Amniotic stem cell (primary cell): Measurements from ENCODE around the gene CENPV.
A peak's percentile ranks its signal among the peaks of the same experiment; 100 is the strongest.
"Not testable (repeated sequence)": the region's sequence is repeated elsewhere in the genome, so short reads cannot be mapped to it uniquely, and the experiment has no call there.

ENCODE experiments used
- DNase-seq: peaks from one replicate; lab custom pipeline; 2025; lab: John Stamatoyannopoulos, UW

CENPV gene

DNA sequence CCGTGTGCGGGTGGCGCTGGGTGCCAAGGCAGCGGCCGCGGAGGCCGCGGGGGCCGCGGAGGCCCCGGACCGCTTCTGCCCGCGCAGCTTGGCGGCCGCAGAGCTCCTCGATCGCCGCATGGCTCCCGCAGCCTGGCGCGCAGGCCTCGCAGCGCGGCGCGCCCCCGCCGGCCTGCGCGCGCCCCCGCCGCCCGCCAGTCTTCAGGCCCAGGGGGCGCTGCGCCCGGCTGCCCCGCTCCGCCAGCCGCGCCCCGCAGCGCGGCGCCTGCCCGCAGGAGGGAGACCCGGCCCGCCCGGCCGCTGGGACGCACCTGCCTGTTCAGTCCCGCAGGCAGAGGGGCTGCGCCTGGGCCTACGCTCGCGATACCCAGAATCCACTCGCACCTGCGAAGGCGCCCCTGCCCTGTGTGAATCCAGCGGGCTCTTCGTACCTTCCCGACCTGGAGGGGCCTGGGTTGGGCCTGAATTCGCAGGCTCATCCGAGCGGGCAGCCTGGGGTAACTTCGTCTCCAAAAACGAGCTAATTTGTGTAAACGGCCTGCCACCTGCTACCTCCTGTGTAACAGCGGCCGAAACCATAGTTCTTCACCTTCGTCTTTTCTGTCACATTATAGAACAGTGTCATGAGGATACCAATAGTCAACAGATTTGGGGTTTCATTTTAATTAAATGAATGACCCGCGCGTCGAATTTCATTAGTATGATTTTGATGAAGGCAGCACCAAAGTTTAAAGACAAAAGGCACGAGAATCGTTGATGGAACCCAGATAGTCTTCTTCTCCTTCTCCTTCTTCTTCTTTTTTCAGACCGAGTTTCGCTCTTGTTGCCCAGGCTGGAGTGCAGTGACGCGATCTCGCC, at the start of gene CENPV:
Gene CENPV, minus strand, starts transcription at position 153 of the 858 bp plus-strand sequence. Its CDS starts 33 bp downstream, at position 120.
- DNase-seq, result no peak

DNA sequence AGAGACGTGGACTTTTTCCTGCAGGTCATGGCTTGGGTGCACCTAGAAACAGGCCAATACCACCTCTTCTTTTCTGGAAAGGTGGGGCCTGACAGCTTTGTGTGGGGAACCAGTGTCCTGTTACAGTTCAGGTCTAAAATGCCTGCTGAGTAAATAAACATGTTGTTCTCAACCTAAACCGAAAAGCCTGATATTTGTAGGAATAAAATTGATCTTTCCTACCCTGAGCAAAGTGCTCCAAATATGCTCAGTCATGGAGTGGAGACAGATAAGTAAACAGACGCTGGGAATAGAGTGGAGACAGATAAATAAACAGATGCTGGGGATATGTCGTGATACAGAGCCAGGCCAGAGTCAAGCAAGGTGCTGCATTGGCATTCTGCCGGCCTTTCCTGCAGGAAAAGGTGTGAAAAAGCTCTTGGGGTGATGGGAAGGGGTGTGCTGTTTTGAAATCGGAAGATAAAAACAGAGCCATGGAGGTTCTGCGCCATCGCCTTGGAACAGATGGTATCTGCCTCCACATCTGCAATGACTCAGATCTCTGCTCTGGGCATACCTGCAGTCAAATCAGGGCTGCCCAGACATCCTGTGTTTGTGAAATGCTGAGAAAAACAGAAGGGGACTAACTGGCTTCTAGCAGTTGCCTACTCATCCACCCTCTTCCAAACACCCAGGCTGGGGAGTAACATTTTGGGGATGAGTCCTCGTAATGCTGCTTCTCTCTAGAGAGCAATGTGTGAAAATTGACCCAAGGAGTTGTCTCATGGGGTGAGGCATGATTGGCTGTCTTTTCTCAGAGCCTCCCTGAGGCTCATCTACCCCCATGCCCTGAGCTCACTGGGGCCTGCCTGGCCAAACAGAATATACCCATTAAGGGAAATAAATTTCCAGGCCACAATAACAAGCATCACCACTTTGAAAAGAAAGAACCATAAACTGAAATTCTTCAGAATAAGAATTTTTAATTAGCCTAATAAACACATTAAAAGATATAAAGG, 45.3 kb upstream of the CENPV start:
- DNase-seq, result no peak

DNA sequence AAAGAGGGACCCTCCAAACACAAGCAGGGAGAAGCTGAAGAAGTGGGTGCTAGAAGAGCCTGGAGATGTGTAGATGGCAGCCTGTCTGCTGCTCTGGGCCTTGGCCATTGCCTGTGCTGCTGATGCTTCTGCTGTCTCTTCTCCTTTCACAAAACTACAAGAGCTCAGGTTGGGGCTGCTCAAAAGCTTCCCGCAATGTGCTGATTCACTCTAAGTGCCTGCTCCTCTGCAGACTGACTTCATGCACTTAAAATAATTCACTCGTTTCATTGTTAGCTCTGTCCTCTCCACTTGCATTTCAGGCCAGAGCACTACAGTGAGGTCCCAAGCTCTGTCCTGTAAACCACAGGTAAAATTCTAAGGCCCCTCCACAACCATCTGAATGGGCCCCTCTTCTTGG, 43.4 kb upstream of the CENPV start:
- not testable (repeated sequence) for DNase-seq

DNA sequence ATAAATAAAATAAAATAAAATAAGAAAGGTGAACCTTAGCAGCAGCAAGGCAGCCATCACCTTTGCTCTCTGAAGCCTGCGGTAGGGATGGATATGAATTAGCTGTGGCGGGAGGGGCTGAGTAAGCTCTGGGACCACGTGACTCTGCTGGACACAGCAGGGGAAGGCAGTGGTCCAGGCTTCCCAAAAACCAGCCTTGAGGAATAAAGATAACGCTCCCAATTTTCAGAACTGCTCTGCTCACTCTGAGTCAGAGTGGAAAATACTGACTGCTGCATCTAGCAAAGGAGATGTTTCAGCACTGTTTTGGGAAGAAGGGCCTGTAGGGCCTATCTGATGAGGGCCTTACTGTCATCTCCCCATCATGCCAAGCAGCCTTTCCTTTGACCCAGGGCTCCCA, 42.6 kb upstream of the CENPV start:
- DNase-seq, result not testable (repeated sequence)

DNA sequence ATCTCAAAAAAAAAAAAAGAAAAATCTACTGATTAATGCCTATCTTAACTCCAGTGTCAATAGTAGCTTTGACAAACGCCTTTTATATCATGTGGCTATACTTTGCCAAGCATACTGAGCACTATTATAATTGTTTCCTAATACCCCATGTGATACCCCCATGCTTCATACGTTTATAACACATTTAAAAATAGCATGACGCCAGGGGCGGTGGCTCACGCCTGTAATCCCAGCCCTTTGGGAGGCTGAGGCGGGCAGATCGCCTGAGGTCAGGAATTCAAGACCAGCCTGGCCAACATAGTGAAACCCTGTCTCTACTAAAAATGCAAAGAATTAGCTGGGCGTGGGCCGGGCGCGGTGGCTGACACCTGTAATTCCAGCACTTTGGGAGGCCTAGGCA, 39.2 kb upstream of the CENPV start:
- not testable (repeated sequence) for DNase-seq

DNA sequence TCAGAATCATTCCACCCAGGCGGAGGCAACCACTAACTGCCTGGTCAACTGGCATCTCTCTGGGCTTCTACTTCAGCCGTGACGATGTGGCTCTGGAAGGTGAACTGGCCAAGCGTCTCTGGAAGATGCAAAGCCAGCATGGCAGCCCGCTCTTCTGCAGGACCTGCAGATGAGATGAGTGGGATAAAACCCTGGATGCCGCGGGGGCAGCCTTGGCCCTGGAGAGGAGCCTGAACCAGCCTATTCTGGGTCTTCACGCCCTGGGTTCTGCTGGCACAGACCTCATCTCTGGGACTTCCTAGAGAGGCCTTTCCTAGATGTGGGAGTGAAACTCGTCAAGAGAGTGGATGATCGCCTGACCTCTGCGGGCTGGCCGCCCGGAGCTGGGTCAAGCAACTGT, 38.2 kb upstream of the CENPV start:
- no peak for DNase-seq

DNA sequence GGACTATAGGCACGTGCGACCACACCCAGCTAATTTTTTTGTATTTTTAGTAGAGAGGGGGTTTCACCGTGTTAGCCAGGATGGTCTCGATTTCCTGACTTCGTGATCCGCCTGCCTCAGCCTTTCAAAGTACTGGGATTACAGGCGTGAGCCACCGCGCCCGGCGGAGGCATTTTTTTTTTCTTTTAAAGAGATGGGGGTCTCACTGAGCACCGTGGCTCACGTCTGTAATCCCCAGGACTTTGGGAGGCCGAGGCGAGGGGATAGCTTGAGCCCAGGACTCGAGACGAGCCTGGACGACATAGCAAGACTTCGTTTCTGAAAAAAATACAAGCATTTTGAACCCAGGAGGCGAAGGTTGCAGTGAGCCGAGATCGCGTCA, 32.8 kb upstream of the CENPV start:
- not testable (repeated sequence) for DNase-seq

DNA sequence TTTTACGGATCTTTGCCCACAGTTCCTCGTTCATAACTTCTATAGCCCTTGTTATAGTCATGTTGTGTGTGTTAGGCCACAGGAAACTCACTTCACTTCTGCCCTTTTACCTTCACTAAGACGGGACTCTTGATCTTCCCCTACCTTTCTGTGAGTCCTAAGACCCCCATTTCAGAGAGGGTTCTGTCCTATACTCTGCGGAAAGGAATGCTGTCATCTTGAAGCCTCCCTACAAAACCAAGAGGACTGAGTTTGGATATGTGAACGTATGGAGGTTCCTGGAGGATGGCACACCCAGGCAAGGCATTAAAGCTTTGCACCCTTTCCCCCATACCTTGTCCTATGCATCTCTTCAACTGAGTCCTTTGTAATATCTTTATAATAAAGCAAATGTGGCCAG, 31.3 kb upstream of the CENPV start:
- DNase-seq, result no peak

DNA sequence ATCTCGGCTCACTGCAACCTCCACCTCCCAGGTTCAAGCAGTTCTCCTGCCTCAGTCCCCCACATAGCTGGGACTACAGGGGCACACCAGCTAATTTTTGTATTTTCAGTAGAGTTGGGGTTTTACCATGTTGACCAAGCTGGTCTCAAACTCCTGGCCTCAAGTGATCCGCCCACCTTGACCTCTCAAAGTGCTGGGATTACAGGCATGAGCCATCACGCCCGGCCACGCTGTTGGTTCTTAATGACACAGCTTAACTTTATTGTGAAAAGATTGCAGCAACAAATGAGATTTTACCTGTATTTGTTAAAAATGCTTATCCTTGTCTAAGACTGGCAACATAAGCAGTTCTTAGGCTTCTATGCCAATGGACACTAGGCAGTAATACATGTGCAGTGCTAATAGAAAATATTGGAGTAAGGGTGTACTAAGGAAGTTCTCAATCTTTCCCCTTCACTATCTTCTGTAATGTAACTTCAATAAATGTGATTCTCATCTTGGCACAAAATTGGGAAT, 30.6 kb upstream of the CENPV start:
- DNase-seq, result no peak

DNA sequence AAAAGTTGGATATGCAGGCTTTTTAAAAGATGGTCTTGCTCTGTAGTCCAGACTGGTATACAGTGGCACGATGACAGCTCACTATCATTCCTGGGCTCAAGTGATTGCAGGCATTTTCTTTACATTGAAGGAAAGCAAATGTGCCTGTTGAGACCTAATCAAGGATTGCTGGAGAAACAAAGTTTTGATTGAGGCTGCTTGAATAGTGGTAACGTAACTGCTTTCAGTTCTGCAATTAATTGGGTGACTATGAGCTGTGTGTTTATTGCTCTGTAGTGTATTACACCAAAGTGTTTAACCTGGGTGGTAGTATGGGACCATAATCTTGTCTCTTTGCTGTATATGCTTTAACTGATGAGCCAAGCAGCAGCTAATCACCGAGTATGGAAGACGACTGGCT, 29.9 kb upstream of the CENPV start:
- no peak for DNase-seq

DNA sequence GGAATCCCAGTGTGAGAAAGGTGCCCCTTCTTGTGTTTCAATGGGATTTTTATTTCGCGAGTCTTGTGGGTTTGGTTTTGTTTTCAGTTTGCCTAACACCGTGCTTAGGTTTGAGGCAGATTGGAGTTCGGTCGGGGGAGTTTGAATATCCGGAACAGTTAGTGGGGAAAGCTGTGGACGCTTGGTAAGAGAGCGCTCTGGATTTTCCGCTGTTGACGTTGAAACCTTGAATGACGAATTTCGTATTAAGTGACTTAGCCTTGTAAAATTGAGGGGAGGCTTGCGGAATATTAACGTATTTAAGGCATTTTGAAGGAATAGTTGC, 28.2 kb upstream of the CENPV start:
- DNase-seq, result no peak

DNA sequence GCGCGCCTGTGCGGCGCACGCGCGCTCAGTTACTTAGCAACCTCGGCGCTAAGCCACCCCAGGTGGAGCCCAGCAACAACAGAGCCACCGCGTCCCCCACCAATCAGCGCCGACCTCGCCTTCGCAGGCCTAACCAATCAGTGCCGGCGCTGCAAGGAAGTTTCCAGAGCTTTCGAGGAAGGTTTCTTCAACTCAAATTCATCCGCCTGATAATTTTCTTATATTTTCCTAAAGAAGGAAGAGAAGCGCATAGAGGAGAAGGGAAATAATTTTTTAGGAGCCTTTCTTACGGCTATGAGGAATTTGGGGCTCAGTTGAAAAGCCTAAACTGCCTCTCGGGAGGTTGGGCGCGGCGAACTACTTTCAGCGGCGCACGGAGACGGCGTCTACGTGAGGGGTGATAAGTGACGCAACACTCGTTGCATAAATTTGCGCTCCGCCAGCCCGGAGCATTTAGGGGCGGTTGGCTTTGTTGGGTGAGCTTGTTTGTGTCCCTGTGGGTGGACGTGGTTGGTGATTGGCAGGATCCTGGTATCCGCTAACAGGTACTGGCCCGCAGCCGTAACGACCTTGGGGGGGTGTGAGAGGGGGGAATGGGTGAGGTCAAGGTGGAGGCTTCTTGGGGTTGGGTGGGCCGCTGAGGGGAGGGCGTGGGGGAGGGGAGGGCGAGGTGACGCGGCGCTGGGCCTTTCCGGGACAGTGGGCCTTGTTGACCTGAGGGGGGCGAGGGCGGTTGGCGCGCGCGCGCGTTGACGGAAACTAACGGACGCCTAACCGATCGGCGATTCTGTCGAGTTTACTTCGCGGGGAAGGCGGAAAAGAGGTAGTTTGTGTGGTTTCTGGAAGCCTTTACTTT, 27.6 kb upstream of the CENPV start, which contains the start of gene UBB:
Gene UBB, plus strand, starts transcription at position 452 of the 856 bp plus-strand sequence. CDS start 817 bp downstream, outside the sequence.
- DNase-seq, result peak; percentile 92

DNA sequence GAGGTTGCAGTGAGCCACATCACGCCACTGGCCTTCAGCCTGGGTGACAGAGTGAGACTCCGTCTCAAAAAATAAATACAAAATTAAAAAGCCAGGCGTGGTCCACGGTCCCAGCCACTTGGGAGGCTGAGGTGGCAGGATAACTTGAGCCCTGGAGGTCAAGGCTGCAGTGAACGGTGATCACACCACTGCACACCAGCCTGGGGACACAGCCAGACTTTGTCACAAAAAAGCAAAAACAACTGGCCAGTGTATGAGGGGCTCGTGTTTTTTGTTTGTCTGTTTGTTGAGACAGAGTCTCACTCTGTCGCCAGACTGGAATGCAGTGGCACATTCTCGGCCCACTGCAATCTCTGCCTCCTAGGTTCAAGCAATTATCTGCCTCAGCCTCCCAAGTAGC, 26.4 kb upstream of the CENPV start:
- DNase-seq, result no peak

DNA sequence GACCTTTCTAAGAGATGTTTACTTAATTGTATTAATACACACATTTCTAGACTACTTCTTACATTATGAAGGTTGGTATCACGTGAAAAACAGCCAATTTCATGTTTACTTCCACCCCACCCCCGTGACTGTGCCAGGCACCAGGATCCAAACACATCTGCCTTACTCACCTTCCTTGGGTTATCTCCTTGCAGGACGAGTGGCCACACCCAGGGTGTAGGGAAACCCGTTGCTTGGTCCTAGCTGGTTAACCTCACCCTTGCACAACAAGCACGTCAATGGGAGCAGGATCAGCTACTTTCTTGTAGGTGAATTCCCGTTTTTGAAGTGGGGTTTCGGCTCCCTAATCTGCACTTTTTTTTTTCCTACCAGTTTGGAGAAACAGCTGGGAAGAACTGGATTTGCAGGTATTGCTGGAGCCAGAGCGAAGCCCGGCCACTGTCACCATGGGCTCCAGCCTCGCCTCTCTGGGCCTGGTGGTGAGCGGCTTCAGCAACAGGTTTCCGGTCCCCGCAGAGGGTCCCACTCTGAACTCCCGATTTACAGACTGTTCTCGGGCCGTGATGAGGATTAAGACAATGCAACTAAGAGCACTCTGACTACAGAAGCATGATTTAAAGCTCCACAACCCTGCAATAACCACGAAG, 25.5 kb upstream of the CENPV start:
- DNase-seq, result no peak

DNA sequence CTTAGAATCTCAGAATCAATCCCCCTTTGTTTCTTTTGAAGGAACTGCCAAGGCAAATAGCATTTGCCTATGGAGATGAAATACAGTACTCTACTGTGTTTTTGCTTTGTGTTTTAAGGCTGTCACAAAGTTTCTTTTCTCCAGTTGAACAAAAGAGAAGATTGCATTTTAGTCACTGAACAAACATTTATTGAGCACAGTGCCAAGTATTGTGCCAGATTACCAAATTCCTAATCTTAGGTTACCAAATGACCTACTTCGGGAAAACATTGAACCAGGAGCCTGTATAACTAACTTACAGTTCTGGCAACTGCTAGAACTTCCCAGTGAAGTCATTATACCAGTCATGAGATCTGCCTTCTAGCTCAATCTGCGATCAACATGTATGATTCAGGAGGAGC, 24.7 kb upstream of the CENPV start:
- DNase-seq, result no peak

DNA sequence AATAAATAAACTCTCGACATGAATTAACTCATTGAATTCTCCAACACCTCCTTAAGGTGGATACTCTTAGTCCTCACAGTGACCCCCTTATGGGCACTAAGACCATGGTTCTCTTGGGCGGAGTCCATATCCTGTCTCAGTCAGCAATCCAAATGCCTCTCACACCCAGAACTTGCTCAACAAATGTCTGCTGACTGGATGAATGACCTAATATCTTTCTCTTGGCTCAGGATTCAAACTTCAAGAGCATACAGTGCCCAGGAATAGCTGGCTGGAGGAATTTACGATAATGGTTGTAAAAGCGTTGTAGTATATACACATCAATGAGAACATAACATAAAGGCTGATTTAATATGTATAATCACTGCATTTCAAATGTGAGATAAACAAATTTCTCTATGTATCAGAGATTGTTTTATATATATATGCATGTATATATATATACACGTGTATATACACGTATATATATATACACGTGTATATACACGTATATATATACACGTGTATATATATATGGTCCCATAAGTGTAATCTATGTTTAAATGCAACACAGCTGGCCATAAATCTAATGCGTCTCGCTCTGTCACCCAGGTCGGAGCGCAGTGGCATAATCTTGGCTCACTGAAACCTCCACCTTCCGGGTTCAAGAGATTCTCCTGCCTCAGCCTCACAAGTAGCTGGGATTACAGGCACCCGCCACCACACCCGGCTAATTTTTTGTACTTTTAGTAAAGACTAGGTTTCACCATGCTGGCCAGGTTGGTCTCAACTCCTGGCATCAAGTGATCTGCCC, 21.1 kb upstream of the CENPV start:
- DNase-seq, result no peak

DNA sequence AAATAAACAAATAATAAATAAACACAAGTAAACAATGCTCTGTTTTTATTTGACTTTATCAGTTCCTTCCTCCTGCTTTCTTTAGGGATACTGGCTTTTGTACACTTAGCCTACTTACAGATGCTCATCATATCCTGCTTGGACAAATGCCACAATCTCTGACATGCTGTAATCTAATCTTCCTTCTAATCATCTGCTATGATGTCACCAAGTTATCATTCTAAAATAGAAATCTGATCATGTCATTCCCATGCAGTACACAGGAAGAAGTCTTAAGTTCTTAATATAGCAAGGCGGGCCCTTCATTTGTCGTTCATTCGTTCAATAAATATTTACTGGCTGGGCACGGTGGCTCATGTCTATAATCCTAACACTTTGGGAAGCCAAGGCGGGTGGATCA, 18.5 kb upstream of the CENPV start:
- no peak for DNase-seq

DNA sequence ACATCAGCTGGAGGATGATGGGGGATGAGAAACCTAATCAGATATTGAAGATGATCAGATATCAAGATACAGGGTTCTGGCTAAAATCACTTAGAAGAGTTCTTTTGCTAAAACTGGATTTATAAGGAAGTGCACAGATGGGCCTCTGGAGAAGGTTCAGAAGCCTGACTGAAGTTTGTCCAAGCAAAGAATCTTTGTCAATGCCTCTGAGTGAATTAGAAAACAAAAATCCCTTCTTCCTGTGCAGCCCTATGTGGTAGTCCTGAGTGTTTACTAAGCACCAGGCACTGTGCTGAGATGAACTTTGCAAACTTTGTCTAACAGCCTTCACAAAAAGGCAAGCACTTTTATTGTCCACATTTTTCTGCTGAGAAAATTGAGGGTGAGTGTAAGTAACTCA, 11.4 kb upstream of the CENPV start:
- DNase-seq, result no peak

DNA sequence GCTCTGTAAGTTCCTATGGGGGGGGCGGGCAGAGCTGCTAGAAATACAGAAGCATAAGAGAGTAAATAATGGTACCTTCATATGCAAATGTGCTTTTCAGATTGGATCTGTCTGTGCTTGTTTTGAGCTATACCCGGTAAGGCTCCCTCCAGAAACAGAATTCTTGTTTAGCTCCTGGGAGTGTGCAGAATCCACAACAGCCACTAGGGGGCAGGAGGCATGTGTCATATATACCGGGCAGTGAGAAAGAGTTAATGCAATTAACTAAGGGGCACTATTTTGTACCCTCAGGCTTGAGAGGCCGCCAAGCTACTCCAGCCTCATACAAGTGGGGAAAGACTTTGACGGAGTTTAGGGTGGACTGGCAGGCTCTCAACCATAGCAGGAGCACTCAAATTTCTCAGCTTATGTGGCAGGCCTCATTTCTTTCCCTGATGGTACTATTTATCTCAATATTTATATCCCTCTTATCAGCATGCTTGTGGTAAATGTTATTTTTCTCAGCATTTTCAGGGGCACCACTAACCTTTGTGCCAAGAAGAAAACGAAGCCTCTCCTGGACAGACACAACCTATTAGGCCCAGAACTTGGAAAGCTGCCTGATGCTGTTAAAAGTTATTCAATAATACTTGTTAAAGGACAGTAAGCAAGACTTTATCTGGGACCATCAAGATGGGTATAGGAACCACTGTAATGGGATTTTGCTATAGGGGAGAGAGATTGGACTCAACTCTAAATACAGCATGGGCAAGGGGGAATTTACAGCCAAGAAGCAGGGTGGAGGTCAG, 10.7 kb upstream of the CENPV start:
- DNase-seq, result peak; percentile 59

DNA sequence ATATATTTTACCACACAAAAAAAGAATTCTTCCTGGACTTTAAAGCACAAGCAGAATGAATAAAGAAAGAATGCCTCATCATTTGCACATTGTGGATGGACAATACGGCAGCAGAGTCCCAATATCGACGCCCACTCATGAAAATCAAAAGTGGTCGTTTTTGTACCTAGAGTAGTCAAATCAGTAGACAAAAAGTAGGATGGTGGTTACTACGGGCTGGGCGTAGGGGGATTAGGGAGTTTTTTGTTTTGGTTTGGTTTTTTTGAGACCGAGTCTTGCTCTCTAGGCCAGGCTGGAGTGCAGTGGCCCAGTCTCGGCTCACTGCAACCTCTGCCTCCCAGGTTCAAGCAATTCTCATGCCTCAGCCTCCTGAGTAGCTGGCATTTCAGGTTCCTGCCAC, 8.6 kb upstream of the CENPV start:
- DNase-seq, result no peak
